DND-41 (cell line): ENCODE measurements around the gene ARHGAP26.

Experiments
- ATAC-seq: fragments of 200-7000 bp; cut with Tn5 transposase; 3 replicates; pipeline ENCODE4 v1.9.1; 2021; ENCODE audit warnings: low read depth; ENCODE audit not compliant: insufficient read depth
- DNase-seq: peaks from one replicate; pipeline ENCODE4 v3.0.0-alpha.2; 2020
- H2AFZ ChIP-seq: 2 replicates; pipeline ENCODE4 v1.6.0; 2012; ENCODE audit warnings: low read depth, low read length
- H3K27ac ChIP-seq: 2 replicates; pipeline ENCODE4 v1.5.1; 2012; ENCODE audit warnings: low read length, inconsistent platforms
- H3K27me3 ChIP-seq: fragments of 200-600 bp; sonication (generic); 2 replicates; pipeline ENCODE4 v1.6.0; 2012; ENCODE audit warnings: low read length, mild to moderate bottlenecking, inconsistent platforms; ENCODE audit not compliant: insufficient read depth, poor library complexity
- H3K36me3 ChIP-seq: 2 replicates; pipeline ENCODE4 v1.5.1; 2012; ENCODE audit warnings: low read length, inconsistent platforms; ENCODE audit not compliant: insufficient read depth
- H3K4me1 ChIP-seq: 2 replicates; pipeline ENCODE4 v1.5.1; 2012; ENCODE audit warnings: mild to moderate bottlenecking, low read length; ENCODE audit not compliant: insufficient read depth
- H3K4me2 ChIP-seq: 2 replicates; pipeline ENCODE4 v1.6.0; 2012; ENCODE audit warnings: mild to moderate bottlenecking, moderate library complexity, low read length, inconsistent platforms; ENCODE audit not compliant: insufficient read depth
- H3K4me3 ChIP-seq, 2 experiments: fragments of 200-600 bp in 1 of 2; shearing (Covaris generic) in 1 of 2; 2 replicates each; pipeline ENCODE4 v1.5.1; 2012 to 2016; ENCODE audit warnings: inconsistent platforms in 2 of 2, low read length in 2 of 2, mild to moderate bottlenecking in 2 of 2, low read depth in 1 of 2, moderate library complexity in 1 of 2
- H3K79me2 ChIP-seq: 2 replicates; pipeline ENCODE4 v1.6.0; 2012; ENCODE audit warnings: low read length, inconsistent platforms; ENCODE audit not compliant: insufficient read depth
- H3K9ac ChIP-seq: 2 replicates; pipeline ENCODE4 v1.6.0; 2012; ENCODE audit warnings: low read depth, mild to moderate bottlenecking, inconsistent platforms, low read length, moderate library complexity
- H3K9me3 ChIP-seq: 2 replicates; pipeline ENCODE4 v1.5.1; 2012; ENCODE audit warnings: low read length, moderate library complexity, mild to moderate bottlenecking, inconsistent platforms; ENCODE audit not compliant: insufficient read depth, severe bottlenecking
- H4K20me1 ChIP-seq: 2 replicates; pipeline ENCODE4 v1.6.0; 2012; ENCODE audit warnings: low read length; ENCODE audit not compliant: insufficient read depth
- CTCF ChIP-seq: IDR thresholded peaks from 2 replicates; pipeline ENCODE4 v1.5.1; 2012; ENCODE audit warnings: borderline replicate concordance, low read length, moderate library complexity, mild to moderate bottlenecking; ENCODE audit not compliant: poor library complexity, severe bottlenecking; ENCODE audit errors: extremely low read depth
- EZH2 ChIP-seq: IDR thresholded peaks from 3 replicates; pipeline ENCODE4 v1.6.1; 2012; ENCODE audit warnings: borderline replicate concordance, low read depth, mild to moderate bottlenecking, moderate library complexity, low read length, inconsistent platforms; ENCODE audit not compliant: severe bottlenecking

Gene ARHGAP26

GRCh38 chr5:143129910-143130612, 359.9 kb downstream of the ARHGAP26 start:
- Histone ChIP-seq H3K4me1 (no peaks in the 10 kb centered on the region), H3K4me2 (no peak overlapping the region), H3K4me3 (no peak overlapping the region), H3K27ac (no peak overlapping the region), H3K27me3 (no peaks in the 10 kb centered on the region), H3K36me3 (peaks cover 9% of the 10 kb centered on the region; the same call in 1 of the 2 replicates), H3K79me2 (no peaks in the 10 kb centered on the region), H4K20me1 (no peaks in the 10 kb centered on the region), H2AFZ (no peak overlapping the region), H3K9me3 (no peaks in the 10 kb centered on the region), H3K9ac (no peak overlapping the region)
- ATAC-seq, result no peak
- no peak for DNase-seq
- no peak for TF ChIP-seq EZH2
- TF ChIP-seq CTCF, result no peak

- DNase-seq (no peak), ATAC-seq (no peak)
- H2AFZ ChIP-seq, result no peak overlapping the region
- no peak overlapping the region for H3K9ac ChIP-seq
- H3K27ac ChIP-seq, result no peak overlapping the region
- no peak overlapping the region for H3K4me3 ChIP-seq
- peaks cover 9% of the 10 kb centered on the region; the same call in 1 of the 2 replicates for H3K36me3 ChIP-seq
- H4K20me1 ChIP-seq, result no peaks in the 10 kb centered on the region
- TF ChIP-seq CTCF (no peak), EZH2 (no peak)
- H3K4me1 ChIP-seq, result no peaks in the 10 kb centered on the region
- no peaks in the 10 kb centered on the region for H3K9me3 ChIP-seq
- no peaks in the 10 kb centered on the region for H3K27me3 ChIP-seq
- H3K4me2 ChIP-seq, result no peak overlapping the region
- no peaks in the 10 kb centered on the region for H3K79me2 ChIP-seq
Measured at GRCh38 chr5:143130613-143131305, 360.6 kb downstream of the ARHGAP26 start.

- Histone ChIP-seq H2AFZ (no peak overlapping the region), H3K27me3 (no peaks in the 10 kb centered on the region), H3K9ac (no peak overlapping the region), H3K4me3 (no peak overlapping the region), H3K4me2 (no peak overlapping the region), H3K36me3 (peaks cover 9% of the 10 kb centered on the region; the same call in 1 of the 2 replicates), H3K79me2 (no peaks in the 10 kb centered on the region), H3K27ac (no peak overlapping the region), H3K9me3 (no peaks in the 10 kb centered on the region), H4K20me1 (no peaks in the 10 kb centered on the region), H3K4me1 (no peaks in the 10 kb centered on the region)
- ATAC-seq (no peak), DNase-seq (no peak)
- no peak for TF ChIP-seq CTCF
Measured at GRCh38 chr5:143131972-143132371, 361.8 kb downstream of the ARHGAP26 start.
